Measurements from ENCODE around the gene SLCO3A1.

DNA sequence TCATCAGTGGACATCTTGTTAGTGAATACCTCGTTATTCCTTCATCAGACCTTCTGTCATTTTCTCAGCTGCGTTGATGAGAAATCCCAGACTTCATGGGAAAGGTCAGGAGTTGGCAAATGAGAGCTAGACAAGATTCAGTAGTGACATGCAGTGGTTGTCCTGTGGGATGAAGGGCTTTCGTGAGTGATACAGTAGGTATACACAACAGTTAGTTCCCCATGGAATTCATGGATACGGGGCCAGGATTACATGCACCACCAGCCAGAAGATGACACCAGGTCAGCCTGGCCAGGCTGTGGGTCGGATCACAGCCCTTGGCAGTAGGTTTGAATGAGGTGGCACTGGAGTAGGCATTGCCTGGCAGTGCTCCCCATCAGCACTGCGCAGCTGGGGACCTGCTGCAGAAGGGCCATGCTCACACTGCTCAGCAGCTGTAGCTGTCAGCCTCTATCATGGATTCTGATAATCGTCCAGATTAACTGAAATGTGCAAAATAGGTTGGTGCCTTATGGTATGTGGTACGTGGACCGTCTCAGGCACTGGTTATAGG is 150.1 kb downstream of the SLCO3A1 start:
- TF ChIP-seq, protein P1, sequence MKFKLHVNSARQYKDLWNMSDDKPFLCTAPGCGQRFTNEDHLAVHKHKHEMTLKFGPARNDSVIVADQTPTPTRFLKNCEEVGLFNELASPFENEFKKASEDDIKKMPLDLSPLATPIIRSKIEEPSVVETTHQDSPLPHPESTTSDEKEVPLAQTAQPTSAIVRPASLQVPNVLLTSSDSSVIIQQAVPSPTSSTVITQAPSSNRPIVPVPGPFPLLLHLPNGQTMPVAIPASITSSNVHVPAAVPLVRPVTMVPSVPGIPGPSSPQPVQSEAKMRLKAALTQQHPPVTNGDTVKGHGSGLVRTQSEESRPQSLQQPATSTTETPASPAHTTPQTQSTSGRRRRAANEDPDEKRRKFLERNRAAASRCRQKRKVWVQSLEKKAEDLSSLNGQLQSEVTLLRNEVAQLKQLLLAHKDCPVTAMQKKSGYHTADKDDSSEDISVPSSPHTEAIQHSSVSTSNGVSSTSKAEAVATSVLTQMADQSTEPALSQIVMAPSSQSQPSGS (tag by site-specific recombination; IDR thresholded peaks at IDR 0.05; ENCODE audit: low read depth), result no peak
- TF ChIP-seq, protein P2, sequence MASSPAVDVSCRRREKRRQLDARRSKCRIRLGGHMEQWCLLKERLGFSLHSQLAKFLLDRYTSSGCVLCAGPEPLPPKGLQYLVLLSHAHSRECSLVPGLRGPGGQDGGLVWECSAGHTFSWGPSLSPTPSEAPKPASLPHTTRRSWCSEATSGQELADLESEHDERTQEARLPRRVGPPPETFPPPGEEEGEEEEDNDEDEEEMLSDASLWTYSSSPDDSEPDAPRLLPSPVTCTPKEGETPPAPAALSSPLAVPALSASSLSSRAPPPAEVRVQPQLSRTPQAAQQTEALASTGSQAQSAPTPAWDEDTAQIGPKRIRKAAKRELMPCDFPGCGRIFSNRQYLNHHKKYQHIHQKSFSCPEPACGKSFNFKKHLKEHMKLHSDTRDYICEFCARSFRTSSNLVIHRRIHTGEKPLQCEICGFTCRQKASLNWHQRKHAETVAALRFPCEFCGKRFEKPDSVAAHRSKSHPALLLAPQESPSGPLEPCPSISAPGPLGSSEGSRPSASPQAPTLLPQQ (tag by site-specific recombination; IDR thresholded peaks at IDR 0.05), result no peak
- TF ChIP-seq, protein P3, sequence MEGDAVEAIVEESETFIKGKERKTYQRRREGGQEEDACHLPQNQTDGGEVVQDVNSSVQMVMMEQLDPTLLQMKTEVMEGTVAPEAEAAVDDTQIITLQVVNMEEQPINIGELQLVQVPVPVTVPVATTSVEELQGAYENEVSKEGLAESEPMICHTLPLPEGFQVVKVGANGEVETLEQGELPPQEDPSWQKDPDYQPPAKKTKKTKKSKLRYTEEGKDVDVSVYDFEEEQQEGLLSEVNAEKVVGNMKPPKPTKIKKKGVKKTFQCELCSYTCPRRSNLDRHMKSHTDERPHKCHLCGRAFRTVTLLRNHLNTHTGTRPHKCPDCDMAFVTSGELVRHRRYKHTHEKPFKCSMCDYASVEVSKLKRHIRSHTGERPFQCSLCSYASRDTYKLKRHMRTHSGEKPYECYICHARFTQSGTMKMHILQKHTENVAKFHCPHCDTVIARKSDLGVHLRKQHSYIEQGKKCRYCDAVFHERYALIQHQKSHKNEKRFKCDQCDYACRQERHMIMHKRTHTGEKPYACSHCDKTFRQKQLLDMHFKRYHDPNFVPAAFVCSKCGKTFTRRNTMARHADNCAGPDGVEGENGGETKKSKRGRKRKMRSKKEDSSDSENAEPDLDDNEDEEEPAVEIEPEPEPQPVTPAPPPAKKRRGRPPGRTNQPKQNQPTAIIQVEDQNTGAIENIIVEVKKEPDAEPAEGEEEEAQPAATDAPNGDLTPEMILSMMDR (tag by site-specific recombination; IDR thresholded peaks at IDR 0.05), result no peak
- TF ChIP-seq ZNF350 (tag by site-specific recombination; IDR thresholded peaks at IDR 0.05) (no peak), FEZF1 (tag by site-specific recombination; IDR thresholded peaks at IDR 0.05) (no peak), ZNF202 (tag by site-specific recombination; IDR thresholded peaks at IDR 0.05; ENCODE audit: borderline replicate concordance) (no peak), YY1 (tag by site-specific recombination; IDR thresholded peaks at IDR 0.05) (no peak), KLF10 (tag by site-specific recombination; IDR thresholded peaks at IDR 0.05) (no peak), ZSCAN23 (tag by site-specific recombination; IDR thresholded peaks at IDR 0.05) (no peak), ZNF214 (tag by site-specific recombination; IDR thresholded peaks at IDR 0.05; ENCODE audit: borderline replicate concordance) (no peak)
- TF ChIP-seq, protein P4, sequence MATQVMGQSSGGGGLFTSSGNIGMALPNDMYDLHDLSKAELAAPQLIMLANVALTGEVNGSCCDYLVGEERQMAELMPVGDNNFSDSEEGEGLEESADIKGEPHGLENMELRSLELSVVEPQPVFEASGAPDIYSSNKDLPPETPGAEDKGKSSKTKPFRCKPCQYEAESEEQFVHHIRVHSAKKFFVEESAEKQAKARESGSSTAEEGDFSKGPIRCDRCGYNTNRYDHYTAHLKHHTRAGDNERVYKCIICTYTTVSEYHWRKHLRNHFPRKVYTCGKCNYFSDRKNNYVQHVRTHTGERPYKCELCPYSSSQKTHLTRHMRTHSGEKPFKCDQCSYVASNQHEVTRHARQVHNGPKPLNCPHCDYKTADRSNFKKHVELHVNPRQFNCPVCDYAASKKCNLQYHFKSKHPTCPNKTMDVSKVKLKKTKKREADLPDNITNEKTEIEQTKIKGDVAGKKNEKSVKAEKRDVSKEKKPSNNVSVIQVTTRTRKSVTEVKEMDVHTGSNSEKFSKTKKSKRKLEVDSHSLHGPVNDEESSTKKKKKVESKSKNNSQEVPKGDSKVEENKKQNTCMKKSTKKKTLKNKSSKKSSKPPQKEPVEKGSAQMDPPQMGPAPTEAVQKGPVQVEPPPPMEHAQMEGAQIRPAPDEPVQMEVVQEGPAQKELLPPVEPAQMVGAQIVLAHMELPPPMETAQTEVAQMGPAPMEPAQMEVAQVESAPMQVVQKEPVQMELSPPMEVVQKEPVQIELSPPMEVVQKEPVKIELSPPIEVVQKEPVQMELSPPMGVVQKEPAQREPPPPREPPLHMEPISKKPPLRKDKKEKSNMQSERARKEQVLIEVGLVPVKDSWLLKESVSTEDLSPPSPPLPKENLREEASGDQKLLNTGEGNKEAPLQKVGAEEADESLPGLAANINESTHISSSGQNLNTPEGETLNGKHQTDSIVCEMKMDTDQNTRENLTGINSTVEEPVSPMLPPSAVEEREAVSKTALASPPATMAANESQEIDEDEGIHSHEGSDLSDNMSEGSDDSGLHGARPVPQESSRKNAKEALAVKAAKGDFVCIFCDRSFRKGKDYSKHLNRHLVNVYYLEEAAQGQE (tag by site-specific recombination; IDR thresholded peaks at IDR 0.05), result no peak
- TF ChIP-seq, protein P5, sequence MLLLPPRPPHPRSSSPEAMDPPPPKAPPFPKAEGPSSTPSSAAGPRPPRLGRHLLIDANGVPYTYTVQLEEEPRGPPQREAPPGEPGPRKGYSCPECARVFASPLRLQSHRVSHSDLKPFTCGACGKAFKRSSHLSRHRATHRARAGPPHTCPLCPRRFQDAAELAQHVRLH (tag by site-specific recombination; IDR thresholded peaks at IDR 0.05), result no peak
- TF ChIP-seq, protein P6, sequence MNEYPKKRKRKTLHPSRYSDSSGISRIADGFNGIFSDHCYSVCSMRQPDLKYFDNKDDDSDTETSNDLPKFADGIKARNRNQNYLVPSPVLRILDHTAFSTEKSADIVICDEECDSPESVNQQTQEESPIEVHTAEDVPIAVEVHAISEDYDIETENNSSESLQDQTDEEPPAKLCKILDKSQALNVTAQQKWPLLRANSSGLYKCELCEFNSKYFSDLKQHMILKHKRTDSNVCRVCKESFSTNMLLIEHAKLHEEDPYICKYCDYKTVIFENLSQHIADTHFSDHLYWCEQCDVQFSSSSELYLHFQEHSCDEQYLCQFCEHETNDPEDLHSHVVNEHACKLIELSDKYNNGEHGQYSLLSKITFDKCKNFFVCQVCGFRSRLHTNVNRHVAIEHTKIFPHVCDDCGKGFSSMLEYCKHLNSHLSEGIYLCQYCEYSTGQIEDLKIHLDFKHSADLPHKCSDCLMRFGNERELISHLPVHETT (tag by site-specific recombination; IDR thresholded peaks at IDR 0.05), result no peak
